BE2C (cell line): ENCODE results near the gene POMC.

Source experiments
- DNase-seq: peaks from one replicate; pipeline ENCODE4 v3.0.0-alpha.2; 2020
- H3K27me3 ChIP-seq: fragments of 250-450 bp; sonication (Bioruptor Pico); 2 replicates; pipeline ENCODE4 v1.5.1; 2020; ENCODE audit warnings: mild to moderate bottlenecking
- H3K36me3 ChIP-seq: fragments of 250-450 bp; sonication (Bioruptor Pico); 2 replicates; pipeline ENCODE4 v1.5.1; 2020; ENCODE audit warnings: mild to moderate bottlenecking
- H3K4me1 ChIP-seq: fragments of 250-450 bp; sonication (Bioruptor Pico); 2 replicates; pipeline ENCODE4 v1.5.1; 2020
- H3K4me3 ChIP-seq: 2 replicates; pipeline ENCODE4 v1.5.1; 2011; ENCODE audit warnings: low read depth, low read length
- H3K9me3 ChIP-seq: fragments of 250-450 bp; sonication (Bioruptor Pico); 2 replicates; pipeline ENCODE4 v1.5.1; 2020
- TF ChIP-seq, protein P1 (sequence below): IDR thresholded peaks from 2 replicates; pipeline ENCODE4 v1.5.1; 2012; ENCODE audit warnings: mild to moderate bottlenecking, low read depth, low read length

The POMC gene

DNA sequence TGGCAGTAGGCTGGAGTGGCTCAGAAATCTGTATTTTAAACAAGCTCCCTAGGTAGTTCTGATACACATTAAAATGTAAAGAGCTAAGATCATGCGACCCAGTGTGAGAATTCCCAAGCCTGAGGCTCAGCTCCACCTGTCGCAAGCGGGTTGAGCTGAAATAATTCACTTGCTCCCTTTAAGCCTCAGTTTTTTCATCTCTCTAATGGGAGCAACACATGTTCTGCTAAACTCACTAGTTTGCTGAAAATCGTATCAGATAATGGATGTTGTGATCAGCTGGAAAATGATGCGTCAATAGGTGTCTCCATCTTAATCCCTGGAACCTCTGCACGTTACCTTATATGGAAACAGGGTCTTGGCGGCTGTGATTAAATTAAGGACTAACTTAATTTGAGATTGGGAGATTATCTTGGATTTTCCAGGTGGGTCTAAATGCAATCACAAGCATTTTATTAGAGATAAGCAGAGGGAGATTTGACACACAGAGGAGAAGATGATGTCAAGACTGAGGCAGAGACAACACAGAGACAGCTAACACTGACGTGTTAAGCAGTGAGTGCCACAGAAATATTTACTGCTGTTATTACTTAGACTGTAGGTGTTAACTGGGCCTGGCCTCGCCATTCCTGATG lies 53.0 kb downstream of the POMC start:
- Histone ChIP-seq H3K36me3 (no peaks in the 10 kb centered on the region), H3K27me3 (no peaks in the 10 kb centered on the region), H3K4me1 (no peaks in the 10 kb centered on the region; the same call in 1 of the 2 replicates), H3K4me3 (no peak overlapping the region), H3K9me3 (no peaks in the 10 kb centered on the region)
- TF ChIP-seq, protein P1, sequence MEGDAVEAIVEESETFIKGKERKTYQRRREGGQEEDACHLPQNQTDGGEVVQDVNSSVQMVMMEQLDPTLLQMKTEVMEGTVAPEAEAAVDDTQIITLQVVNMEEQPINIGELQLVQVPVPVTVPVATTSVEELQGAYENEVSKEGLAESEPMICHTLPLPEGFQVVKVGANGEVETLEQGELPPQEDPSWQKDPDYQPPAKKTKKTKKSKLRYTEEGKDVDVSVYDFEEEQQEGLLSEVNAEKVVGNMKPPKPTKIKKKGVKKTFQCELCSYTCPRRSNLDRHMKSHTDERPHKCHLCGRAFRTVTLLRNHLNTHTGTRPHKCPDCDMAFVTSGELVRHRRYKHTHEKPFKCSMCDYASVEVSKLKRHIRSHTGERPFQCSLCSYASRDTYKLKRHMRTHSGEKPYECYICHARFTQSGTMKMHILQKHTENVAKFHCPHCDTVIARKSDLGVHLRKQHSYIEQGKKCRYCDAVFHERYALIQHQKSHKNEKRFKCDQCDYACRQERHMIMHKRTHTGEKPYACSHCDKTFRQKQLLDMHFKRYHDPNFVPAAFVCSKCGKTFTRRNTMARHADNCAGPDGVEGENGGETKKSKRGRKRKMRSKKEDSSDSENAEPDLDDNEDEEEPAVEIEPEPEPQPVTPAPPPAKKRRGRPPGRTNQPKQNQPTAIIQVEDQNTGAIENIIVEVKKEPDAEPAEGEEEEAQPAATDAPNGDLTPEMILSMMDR: no peak
- DNase-seq: no peak

DNA sequence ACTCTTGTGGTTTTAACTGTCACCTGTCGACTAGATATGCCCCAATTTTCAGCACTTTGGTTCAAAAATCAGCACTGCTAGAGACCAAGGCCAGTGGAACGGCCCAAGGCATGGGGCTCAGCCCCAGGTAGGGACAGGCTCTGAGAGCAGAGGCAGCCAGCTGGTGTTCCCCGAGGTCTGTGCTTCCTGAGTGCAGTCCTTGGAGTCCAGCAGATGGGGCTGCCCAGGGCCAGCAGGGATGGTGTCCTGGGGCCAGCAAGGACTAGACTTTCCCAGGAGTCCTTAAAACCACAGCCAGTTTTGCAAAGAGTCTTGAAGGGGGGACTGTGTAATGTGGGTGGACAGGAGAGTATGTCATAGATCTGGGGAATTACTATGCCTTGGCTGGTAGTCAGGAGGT lies 56.3 kb downstream of the POMC start:
- H3K9me3 ChIP-seq: no peaks in the 10 kb centered on the region
- H3K4me1 ChIP-seq: no peaks in the 10 kb centered on the region; the same call in 1 of the 2 replicates
- H3K27me3 ChIP-seq: no peaks in the 10 kb centered on the region
- no peak overlapping the region for H3K4me3 ChIP-seq
- no peak for DNase-seq
- no peaks in the 10 kb centered on the region for H3K36me3 ChIP-seq
- TF ChIP-seq, protein P1: no peak
